ENCODE data around the gene BCORL1.

Gene BCORL1

DNA sequence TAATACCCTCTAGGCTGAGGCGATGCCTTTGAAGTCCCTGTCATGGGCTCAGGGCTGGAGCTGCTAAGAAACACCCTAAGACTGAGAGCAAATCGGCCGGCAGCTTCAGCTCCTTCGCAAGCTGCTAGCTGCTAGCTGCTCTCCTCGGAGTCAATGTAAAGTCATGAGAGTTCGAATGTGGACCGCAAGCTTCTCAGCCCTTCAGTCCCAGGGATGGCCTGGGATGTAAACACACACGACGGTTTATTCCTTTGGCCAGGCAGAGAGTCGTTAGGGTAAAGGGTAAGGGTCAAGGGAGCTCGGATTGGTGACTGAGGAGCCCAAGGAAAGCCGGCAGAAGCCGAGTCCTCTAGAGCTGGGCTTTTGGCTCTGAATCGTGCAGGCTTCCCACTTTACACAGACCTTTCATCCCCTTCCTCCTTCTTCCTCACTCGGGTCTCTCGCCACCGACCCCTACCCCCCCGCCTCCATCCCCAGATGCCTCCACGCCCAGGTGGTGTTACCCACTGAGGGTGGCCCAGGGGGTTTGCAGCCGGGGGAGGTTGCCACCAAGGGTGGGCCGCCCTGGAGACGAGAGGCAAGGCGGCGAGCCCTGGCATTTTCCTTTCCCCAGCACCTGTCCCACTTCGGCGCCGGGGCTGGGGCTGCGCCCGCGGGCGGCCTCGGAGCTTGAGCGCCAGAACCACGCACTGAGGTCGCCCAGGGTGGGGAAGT is 3.1 kb upstream of the BCORL1 start:
- no peak overlapping the region for H3K27ac ChIP-seq
- no peaks in the 10 kb centered on the region for H3K36me3 ChIP-seq (ENCODE audit: insufficient read depth)
- no peak overlapping the region for H3K9ac ChIP-seq
- 0 out of 2 replicates have a peak, but pooled peaks cover 4% of the 10 kb centered on the region for H3K27me3 ChIP-seq (ENCODE audit: insufficient read depth, low read depth)
- no peak for TF ChIP-seq CTCF (conservative IDR thresholded peaks at IDR 0.05; ENCODE audit: low read depth, low read length)
- no peaks in the 10 kb centered on the region for H3K79me2 ChIP-seq (ENCODE audit: insufficient read depth, low read depth)
- H3K4me2 ChIP-seq: no peak overlapping the region
- H3K4me3 ChIP-seq (IDR thresholded peaks at IDR 0.05; ENCODE audit: insufficient read depth, low read depth, low read length): no peak overlapping the region
- H2AFZ ChIP-seq (ENCODE audit: low read depth): no peak overlapping the region
- no peaks in the 10 kb centered on the region for H4K20me1 ChIP-seq (ENCODE audit: insufficient read depth)
- peaks cover 4% of the 10 kb centered on the region for H3K4me1 ChIP-seq (ENCODE audit: low read depth, poor library complexity, severe bottlenecking)

DNA sequence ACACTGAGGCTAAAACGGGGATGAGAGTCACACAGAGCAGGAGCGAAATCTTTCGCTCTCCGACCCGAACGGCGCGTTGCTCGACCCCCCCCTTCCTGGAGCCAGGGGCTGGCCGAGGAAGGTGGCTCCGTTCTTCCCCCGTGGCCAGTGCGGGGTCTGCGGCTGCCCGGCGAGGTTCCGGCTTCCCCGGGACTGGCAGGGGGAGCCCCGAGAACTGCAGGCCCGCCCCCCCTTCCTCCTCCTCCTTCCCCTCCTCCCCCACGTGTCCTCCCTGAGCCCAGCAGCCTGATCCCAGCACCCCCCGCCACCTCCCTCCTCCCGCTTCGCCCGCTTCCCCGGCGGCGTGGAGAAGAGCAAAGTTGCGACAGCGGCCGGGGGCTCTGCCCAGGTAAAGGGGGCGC is 2.4 kb upstream of the BCORL1 start:
- Histone ChIP-seq H3K9ac (no peak overlapping the region), H3K79me2 (ENCODE audit: insufficient read depth, low read depth) (no peaks in the 10 kb centered on the region), H3K36me3 (ENCODE audit: insufficient read depth) (no peaks in the 10 kb centered on the region), H3K4me2 (no peak overlapping the region), H3K4me3 (IDR thresholded peaks at IDR 0.05; ENCODE audit: insufficient read depth, low read depth, low read length) (no peak overlapping the region), H3K27ac (no peak overlapping the region), H3K27me3 (ENCODE audit: insufficient read depth, low read depth) (0 out of 2 replicates have a peak, but pooled peaks cover 4% of the 10 kb centered on the region), H3K4me1 (ENCODE audit: low read depth, poor library complexity, severe bottlenecking) (peaks cover 4% of the 10 kb centered on the region), H4K20me1 (ENCODE audit: insufficient read depth) (no peaks in the 10 kb centered on the region), H2AFZ (ENCODE audit: low read depth) (no peak overlapping the region)
- TF ChIP-seq CTCF (conservative IDR thresholded peaks at IDR 0.05; ENCODE audit: low read depth, low read length): no peak

DNA sequence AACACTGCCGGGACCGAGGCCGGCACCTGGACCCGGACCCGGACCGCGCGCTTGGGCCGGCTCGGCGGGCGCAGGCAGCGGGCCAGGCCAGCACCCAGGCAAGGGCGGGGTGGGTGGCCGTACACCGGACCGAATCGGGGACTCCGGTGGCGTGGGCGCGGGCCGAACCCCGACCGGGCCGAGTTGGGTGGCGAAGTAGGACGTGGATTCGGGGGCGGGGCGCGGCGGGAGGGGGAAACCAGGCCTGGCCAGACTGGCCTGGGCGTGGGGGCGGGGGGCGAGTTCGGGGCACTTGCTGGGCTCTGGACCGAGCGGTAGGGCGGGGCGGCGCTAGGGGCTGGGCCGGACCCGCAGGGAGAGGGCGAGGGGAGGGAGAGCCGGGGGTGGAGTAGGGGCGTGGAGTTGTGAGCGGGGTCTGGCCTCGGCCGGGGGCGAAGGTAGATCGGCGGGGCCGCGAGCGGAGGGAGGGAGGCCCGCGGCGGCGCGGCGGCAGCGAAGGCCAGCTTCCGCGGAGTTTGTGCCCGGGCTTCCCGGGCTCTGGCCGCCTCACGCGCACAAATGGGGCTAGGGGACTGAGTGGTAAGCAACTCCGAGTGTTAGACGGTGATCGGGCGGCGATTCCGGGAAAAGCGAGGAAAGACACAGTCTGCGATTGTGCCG is 1.8 kb upstream of the BCORL1 start:
- H3K4me2 ChIP-seq: peak overlapping the region; percentile 54; the same call in 1 of the 2 replicates
- peak overlapping the region; percentile 47; the same call in 1 of the 2 replicates for H2AFZ ChIP-seq (ENCODE audit: low read depth)
- H3K27me3 ChIP-seq (ENCODE audit: insufficient read depth, low read depth): 0 out of 2 replicates have a peak, but pooled peaks cover 4% of the 10 kb centered on the region
- no peak overlapping the region for H3K4me3 ChIP-seq (IDR thresholded peaks at IDR 0.05; ENCODE audit: insufficient read depth, low read depth, low read length)
- H4K20me1 ChIP-seq (ENCODE audit: insufficient read depth): no peaks in the 10 kb centered on the region
- H3K9ac ChIP-seq: no peak overlapping the region; the same call in 1 of the 2 replicates
- peaks cover 4% of the 10 kb centered on the region for H3K4me1 ChIP-seq (ENCODE audit: low read depth, poor library complexity, severe bottlenecking)
- no peaks in the 10 kb centered on the region for H3K79me2 ChIP-seq (ENCODE audit: insufficient read depth, low read depth)
- no peak for TF ChIP-seq CTCF (conservative IDR thresholded peaks at IDR 0.05; ENCODE audit: low read depth, low read length)
- no peaks in the 10 kb centered on the region for H3K36me3 ChIP-seq (ENCODE audit: insufficient read depth)
- no peak overlapping the region for H3K27ac ChIP-seq

- no peak overlapping the region; the same call in 1 of the 2 replicates for H3K9ac ChIP-seq
- no peak overlapping the region for H3K27ac ChIP-seq
- no peak overlapping the region for H3K4me3 ChIP-seq (IDR thresholded peaks at IDR 0.05; ENCODE audit: insufficient read depth, low read depth, low read length)
- H3K4me2 ChIP-seq: peak overlapping the region; percentile 54; the same call in 1 of the 2 replicates
- H2AFZ ChIP-seq (ENCODE audit: low read depth): peak overlapping the region; percentile 47; the same call in 1 of the 2 replicates
- no peaks in the 10 kb centered on the region for H3K36me3 ChIP-seq (ENCODE audit: insufficient read depth)
- H4K20me1 ChIP-seq (ENCODE audit: insufficient read depth): no peaks in the 10 kb centered on the region
- H3K4me1 ChIP-seq (ENCODE audit: low read depth, poor library complexity, severe bottlenecking): peaks cover 2% of the 10 kb centered on the region
- H3K27me3 ChIP-seq (ENCODE audit: insufficient read depth, low read depth): 0 out of 2 replicates have a peak, but pooled peaks cover 4% of the 10 kb centered on the region
- no peak for TF ChIP-seq CTCF (conservative IDR thresholded peaks at IDR 0.05; ENCODE audit: low read depth, low read length)
- H3K79me2 ChIP-seq (ENCODE audit: insufficient read depth, low read depth): no peaks in the 10 kb centered on the region
Observed at GRCh38 chrX:129981200-129981553, 1.3 kb upstream of the BCORL1 start.
